GM18867 (cell line): ENCODE results near the gene ARHGAP1.

Source experiments
- ATAC-seq: cut with Tn5 transposase; IDR thresholded peaks from one replicate; pipeline ENCODE4 v1.9.1; 2021; ENCODE audit warnings: mild to moderate bottlenecking, moderate library complexity; ENCODE audit not compliant: unreplicated experiment

ARHGAP1 gene

DNA sequence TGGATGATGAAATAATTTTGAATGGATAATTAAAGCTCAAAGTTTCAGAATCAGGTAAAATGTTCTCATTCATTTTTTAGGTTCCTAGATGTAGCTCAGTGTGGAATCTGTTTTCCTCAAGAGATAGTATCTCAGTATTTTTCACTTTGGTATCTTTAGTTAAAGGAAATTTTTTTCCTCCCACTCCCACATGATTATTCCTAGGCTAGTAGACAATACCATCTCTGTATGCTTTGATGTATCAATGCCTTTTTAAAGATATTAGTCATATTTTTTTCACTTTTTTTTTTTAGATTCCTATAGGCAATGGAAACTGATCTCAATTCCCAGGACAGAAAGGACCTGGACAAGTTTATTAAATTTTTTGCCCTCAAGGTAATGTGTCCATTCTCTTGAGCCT, 56.4 kb downstream of the ARHGAP1 start:
- no peak for ATAC-seq

DNA sequence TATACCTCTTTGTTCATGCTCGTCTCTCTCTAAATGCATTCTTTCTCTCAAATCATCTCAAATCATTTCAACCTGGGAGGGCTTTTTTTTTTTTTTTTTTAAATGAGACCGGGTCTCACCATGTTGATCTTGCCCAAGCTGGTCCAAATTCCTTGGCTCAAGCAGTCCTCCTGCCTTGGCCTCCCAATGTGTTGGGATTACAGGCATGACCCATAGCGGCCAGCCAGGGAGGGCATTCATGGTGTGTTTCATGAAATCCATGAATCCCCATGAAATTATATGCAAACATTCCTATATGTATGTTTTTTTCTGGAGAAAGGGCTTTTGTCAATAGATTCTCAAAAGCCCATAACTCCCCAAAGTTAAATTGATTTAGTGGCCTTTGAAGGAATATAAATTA, 56.9 kb downstream of the ARHGAP1 start:
- no peak for ATAC-seq

DNA sequence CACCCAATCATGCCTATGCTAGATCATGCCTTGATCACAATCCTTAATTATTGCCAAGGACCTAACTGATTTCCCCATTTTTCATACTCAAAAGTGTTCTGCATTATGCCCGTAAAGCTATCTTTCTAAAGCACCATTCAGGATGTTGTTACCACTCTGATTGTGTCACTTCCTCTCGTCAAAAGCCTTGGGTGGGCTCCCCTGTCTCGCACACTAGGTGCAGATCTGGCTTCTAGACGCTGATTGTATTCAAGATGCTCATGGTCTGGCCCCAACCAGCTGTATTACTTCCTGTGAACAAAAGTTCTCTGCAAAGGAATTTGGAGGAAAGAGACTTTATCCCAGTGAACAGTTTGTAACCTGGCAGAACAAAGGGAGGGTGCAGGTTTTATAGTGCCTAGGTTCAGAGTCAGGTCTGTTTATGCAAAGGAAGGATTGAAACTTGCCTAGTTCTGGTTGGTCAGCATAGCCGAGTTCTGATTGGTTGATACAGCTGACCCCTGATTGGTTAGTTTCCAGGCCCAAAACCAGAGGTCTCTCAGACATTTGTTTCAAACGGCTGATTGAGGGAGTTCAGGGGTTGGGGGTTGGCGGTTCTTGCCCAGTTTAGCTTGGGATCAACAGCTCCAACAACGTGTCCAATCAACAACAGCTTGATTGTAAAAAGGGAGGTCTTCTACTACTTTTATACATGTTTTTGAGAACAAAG, 57.6 kb downstream of the ARHGAP1 start:
- ATAC-seq: no peak

DNA sequence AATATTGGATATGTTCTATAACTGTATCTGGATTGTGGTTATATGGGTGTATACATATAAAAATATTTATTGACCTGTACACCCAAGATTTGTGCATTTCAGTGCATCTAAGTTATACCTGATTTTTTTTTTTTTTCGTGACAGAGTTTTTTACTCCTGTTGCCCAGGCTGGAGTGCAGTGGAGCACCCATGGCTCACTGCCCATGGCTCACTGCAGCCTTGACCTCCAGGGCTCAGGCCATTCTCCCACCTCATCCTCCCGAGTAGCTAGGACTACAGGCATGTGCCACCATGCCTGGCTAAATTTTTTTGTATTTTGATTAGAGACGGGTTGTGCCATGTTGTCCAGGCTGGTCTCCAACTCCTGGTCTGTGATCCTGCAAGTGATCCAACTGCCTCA, 58.8 kb downstream of the ARHGAP1 start:
- no peak for ATAC-seq

DNA sequence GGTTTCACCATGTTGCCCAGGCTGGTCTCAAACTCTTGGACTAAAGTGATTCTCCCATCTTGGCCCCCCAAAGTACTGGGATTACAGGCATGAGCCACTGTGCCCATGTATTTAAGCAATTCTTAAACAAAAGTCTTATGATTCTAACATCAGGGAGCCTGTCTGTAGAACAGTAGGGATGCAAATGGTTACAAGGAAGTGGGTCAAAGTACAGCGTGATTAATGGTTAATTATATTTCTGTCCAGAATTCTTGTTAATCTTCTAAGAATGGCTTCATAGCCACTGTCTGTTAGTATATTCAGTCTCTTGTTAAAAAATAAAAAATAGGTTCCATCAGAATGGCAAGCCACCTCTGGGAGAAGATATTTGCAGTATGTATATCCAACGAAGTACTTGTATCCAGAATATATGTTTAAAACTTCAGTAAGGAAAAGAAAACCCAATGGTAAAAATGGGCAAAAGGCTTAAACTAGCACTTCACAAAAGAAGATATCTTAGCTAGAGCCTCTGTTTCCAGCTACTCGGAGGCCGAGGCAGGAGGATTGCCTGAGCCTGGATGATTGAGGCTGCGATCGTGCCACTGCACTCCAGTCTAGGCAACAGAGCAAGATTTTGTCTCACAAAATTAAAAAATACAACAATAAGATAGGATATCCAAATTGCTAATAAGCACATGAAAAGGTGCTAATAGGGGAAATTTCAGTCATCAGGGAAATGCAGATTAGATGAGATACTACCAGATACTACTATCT, 60.2 kb downstream of the ARHGAP1 start:
- no peak for ATAC-seq

DNA sequence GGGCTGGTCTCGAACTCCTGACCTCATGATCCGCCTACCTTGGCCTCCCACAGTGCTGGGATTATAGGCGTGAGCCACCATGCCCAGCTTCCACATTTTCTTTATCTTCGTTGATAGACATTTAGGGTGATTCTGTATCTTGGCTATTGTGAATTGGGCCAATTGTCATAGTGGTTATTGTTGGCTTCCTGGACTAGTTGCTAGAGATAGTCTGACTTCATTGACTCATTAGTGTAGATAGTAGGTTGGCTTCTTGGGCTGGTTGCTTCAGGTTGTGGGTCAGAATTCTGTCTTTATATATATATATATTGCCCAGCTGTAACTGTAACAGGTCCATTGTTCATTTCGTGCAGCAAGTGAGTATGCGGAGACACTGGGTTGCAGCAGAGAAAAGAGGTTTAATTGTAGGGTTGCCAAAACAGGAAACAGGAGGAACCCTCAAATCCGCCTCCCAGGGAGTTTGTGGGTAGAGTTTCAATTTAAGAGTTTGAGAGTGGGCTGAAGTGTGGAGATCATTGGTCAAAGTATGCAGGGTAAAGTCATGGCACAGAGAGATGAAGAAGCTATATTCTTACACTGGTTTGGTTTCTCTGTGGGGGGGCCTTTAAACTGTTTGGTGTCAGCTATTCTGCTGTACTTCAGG, 61.1 kb downstream of the ARHGAP1 start:
- no peak for ATAC-seq

DNA sequence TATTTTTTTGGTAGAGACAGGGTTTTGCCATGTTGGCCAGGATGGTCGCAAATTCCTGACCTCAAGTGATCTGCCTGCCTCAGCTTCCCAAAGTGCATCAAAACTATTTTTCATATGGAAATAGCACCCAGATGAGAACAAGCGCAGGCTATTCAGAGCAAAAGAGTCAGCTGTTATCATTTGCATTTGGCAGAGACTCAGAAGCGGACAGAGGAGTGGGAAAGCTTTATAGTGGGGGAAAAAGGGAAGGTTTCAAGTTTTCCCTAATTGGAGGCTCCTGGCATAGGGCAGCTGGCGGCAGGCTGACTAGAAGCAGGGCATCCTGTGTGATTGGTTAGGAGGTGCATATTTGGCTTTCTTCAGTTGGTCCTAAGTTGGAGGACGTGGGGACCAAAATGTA, 62.9 kb downstream of the ARHGAP1 start:
- ATAC-seq: no peak

DNA sequence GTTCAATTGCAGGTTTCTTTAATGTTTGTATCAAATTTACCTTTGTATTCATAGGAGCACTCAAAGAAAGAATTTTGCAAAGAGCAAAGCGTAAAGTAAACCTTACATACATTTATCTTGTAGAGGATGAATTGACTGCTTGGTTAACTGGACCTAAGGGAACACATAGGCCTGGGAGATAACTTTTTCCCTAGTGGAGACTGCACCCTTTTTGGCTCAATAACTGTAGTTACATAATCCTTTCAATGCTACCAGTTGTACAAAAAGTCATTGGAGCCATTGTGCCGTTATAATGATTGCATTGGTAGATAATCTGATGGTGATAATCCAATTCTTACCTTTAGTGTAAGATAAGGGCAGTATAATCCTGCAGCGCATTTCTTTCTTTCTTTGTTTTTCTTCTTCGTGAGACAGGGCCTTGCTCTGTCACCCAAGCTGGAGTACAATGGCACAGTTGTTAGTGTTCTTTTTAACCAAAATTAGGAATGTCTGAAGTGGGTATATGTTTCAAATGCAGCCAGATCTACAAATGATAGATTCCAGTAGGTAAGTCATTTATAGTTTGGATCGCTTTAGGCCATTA, 64.8 kb downstream of the ARHGAP1 start:
- no peak for ATAC-seq

DNA sequence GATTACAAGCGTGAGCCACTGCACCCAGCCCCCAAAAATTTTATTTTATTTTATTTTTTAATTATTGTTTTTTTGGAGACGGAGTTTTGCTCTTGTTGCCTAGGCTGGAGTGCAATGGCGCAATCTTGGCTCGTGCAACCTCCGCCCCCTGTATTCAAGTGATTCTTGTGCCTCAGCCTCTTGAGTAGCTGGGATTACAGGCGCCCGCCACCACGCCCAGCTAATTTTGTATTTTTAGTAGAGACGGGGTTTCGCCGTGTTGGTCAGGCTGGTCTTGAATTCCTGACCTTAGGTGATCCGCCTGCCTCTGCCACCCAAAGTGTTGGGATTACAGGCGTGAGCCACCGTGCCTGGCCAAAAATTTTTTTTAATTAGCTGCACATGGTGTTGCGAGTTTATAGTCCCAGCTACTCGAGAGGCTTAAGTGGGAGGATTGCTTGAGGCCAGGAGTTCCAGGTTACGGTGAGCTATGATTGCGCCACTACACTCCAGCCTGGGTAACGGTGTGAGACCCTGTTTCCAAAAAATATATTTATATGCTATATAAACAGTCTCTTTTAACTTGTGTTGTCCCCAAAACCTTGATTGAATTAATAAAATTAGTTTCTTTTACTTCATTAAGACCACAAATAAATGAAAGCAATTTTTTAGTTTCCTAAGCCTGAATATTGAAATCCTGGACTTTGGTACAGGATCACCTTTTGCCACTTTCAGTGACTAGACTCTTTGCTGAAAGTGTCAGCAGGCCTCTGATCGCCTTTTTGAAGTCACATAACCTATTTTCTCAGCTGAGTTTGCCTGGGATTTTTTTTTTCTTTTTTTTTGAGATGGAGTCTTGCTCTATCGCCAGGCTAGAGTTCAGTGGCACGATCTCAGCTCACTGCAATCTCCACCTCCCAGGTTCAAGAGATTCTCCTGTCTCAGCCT, 66.9 kb downstream of the ARHGAP1 start:
- no peak for ATAC-seq

DNA sequence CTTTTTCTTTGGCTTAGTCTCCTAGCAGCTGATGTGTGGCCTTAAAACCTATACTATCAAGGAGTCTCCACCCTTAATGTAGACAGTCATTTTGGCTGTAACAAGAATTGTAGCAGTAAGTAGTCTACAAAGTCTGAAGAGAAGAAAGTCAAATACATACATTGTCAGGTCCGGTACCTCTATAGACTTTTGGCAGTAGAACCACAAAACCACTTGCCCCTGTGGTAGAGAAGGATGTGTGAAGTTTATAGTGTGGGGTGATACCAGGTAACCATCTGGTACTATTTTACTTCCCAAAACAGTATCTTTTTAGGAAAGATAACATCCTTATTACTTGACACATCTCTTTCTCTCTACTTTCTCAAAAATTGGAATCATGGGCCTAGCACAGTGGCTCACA, 67.9 kb downstream of the ARHGAP1 start:
- ATAC-seq: no peak

DNA sequence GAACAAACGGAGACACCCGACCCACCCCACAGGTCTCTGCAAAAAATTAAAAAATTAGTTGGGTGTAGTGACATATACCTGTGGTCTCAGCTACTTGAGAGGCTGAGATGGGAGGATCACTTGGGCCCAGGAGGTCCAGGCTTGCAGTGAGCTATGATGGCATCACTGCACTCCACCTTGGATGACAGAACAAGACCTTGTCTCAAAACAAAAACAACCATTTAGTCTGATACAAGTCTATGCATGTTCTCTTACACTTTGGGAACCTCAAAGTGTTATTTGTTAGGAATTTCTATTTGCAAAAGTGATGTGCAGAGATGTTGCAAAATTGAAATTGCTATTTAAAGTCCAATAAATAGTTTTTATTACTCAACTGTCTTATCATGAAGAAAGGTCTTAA, 68.7 kb downstream of the ARHGAP1 start:
- ATAC-seq: no peak

DNA sequence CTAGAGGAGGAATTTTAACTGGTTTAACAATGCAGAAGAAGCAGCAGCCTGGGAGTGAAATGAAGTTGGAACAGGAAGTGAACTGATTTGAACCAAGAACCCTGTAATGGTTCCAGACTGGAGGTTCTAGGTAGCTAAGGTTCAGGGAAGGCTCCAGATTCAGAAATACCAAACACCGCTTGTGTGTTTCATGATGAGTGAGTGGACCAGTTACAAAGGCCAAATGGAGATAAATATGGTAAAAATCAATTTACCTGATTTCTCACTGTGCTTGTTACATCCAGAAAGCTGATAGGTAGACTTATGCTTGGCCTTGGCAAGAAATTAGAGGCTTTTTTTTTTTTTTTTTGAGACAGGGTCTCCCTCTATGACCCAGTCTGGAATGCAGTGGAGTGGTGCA, 70.2 kb downstream of the ARHGAP1 start:
- ATAC-seq: no peak

DNA sequence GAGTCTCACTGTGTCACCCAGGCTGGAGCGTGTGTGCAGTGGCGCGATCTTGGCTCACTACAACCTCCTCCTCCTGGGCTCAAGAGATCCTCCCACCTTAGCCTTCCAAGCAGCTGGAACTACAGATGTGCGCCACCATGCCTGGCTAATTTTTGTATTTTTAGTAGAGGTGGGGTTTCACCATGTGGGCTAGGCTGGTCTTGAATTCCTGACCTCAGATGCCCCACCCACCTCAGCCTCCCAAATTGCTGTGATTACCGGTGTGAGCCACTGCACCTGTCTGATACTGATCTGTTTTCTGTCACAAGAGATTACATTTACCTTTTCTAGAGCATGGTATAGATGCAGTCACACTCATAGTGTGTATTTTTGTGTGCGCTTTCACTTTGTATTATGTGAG, 71.5 kb downstream of the ARHGAP1 start:
- ATAC-seq: no peak
